ENCODE measurements around the gene LIN54.

GRCh38 chr4:82890528-82890900, 120.1 kb downstream of the LIN54 start:
- TF ChIP-seq, protein P1, sequence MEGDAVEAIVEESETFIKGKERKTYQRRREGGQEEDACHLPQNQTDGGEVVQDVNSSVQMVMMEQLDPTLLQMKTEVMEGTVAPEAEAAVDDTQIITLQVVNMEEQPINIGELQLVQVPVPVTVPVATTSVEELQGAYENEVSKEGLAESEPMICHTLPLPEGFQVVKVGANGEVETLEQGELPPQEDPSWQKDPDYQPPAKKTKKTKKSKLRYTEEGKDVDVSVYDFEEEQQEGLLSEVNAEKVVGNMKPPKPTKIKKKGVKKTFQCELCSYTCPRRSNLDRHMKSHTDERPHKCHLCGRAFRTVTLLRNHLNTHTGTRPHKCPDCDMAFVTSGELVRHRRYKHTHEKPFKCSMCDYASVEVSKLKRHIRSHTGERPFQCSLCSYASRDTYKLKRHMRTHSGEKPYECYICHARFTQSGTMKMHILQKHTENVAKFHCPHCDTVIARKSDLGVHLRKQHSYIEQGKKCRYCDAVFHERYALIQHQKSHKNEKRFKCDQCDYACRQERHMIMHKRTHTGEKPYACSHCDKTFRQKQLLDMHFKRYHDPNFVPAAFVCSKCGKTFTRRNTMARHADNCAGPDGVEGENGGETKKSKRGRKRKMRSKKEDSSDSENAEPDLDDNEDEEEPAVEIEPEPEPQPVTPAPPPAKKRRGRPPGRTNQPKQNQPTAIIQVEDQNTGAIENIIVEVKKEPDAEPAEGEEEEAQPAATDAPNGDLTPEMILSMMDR (conservative IDR thresholded peaks at IDR 0.05 in 1 of 2, IDR thresholded peaks at IDR 0.05 in 1 of 2; ENCODE audit: low read depth in 1 of 2, low read length in 2 of 2), result no peak
- no peak for TF ChIP-seq EZH2 (IDR thresholded peaks at IDR 0.05; ENCODE audit: low read length, missing control alignments)

All from fibroblast of lung (primary cell).